HK-2 (cell line): Measurements from ENCODE around the gene CBL.
"Not testable (repeated sequence)": the region's sequence is repeated elsewhere in the genome, so short reads cannot be mapped to it uniquely, and the experiment has no call there.

Experiments used
- DNase-seq: peaks from one replicate; pipeline ENCODE4 v3.0.0-alpha.2; 2018; ENCODE audit not compliant: unreplicated experiment

The CBL gene

GRCh38 chr11:119210050-119210449 lies 3.9 kb downstream of the CBL start:
- DNase-seq, result no peak

GRCh38 chr11:119218141-119218878 lies 12.2 kb downstream of the CBL start:
- DNase-seq, result no peak

DNA sequence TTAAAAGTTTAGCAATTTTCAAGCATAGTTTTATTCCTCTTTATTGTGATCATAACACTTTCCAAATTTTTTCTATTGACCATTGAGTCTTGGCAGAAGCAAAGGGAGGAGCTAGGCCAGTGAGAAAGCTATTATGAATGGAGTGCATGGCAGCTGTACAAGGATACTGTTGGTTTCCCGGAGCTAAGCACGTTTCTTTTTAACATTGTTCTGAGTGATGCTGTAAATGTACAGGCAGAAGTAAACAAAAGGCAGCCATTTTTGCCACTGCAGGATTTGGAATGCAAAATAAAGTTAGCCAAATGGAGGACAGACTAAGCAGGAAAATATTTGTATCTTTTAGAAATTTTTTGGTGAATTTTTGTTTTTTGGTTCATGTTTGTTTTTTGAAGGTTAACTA lies 16.2 kb downstream of the CBL start:
- DNase-seq, result no peak

GRCh38 chr11:119222891-119223290 lies 16.8 kb downstream of the CBL start:
- no peak for DNase-seq

- no peak for DNase-seq
Measured at GRCh38 chr11:119223856-119224255, 17.7 kb downstream of the CBL start.

GRCh38 chr11:119228535-119229287 lies 22.6 kb downstream of the CBL start:
- not testable (repeated sequence) for DNase-seq

- DNase-seq, result no peak
Measured at GRCh38 chr11:119229288-119229672, 23.1 kb downstream of the CBL start.

GRCh38 chr11:119229741-119230140 lies 23.6 kb downstream of the CBL start:
- no peak for DNase-seq

GRCh38 chr11:119236490-119236889 lies 30.4 kb downstream of the CBL start:
- no peak for DNase-seq

- no peak for DNase-seq
Measured at GRCh38 chr11:119236891-119237290, 30.8 kb downstream of the CBL start.

DNA sequence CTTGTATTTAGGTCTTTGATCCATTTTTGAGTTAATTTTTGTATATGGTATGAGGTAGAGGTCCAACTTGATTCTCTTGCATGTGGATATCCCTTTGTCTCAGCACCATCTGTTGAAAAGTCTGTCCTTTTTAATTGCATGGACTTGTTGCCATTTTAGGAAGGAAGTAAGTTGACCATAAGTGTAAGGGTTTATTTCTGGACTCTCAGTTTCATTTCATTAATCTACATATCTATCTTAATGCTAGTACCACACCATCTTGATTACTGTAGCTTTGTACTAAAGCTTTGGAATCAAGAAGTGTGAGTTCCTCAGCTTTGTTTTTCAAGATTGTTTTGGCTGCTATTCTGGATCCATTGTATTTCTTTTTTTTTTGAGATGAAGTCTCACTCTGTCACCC lies 31.4 kb downstream of the CBL start:
- DNase-seq, result no peak

GRCh38 chr11:119248750-119249670 lies 42.9 kb downstream of the CBL start:
- DNase-seq, result no peak

DNA sequence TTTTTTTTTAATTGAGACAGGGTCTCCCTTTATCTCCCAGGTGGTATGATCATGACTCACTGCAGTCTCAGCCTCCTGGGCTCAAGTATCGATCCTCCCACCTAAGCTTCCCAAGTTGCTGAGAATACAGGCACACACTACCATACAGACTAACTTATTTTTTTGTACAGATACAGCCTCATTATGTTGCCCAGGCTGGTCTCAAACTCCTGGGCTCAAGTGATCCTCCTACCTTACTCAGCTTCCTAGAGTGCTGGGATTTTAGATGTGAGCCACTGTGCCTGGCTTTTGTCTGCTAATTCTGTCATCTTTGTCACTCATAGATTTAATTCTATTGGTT lies 43.5 kb downstream of the CBL start:
- no peak for DNase-seq

DNA sequence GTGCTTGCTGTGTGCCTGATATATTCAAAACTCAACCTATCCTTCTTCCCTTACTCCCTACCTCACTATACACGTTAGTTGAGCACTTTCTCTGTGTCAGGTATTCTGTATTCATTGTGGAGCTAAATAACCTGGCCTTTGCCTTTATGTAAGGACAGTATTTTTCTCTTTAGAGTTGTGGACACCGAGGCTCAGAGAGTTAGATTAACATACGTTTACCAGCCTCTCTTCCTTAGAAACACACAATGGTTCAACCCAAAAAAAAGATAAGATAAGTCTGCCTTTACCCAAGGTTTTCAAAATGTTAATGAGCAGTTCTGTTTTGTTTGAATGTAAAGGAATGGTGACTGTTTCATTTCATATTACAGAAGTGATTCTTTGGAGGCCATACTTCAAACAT lies 45.0 kb downstream of the CBL start:
- DNase-seq, result no peak

DNA sequence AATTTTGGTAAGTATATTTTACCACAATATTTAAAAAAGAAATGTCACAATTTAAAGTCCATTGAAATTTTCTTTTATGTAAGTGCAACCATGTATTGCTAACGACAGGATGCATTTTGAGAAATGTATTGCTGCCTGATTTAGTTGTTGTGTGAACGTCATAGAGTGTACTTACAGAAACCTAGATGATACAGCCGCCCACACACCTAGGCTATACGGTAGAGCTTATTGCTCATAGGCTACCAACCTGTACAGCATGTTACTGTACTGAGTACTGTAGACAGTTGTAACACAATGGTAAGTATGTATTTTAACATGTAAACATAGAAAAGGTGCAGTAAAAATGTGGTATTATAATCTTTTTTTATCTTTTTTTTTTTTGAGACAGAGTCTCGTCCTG lies 48.1 kb downstream of the CBL start:
- DNase-seq, result no peak

GRCh38 chr11:119258180-119258579 lies 52.0 kb downstream of the CBL start:
- no peak for DNase-seq

GRCh38 chr11:119258983-119259382 lies 52.8 kb downstream of the CBL start:
- no peak for DNase-seq

GRCh38 chr11:119262668-119263351 lies 56.7 kb downstream of the CBL start:
- DNase-seq, result no peak

DNA sequence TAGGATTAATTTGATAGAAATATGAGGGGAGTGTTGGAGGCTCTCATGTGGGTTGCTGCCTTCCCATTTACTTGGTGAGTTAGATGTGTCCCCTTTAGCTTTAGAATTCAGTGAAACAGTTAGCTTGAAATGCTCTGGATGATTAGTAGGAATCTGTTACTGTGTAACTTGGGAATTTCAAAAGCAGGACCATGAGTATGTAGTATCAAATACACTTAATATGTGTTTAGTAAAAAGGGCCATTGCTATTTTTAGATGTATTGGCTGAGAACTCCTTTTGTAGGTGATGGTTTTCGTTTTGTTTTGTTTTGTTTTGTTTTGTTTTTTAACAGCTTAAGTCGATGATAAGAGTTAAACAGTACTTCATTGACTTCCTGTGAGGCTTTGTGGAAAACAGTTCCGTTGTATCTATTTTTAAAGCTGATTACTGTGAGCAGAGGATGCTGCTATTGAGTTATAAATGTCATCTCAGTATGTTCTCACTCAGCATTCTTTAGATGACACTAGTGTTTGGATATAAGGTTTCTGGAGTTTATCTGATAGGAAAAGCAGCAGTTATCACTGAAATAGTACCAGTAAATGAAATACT lies 57.3 kb downstream of the CBL start:
- DNase-seq, result no peak

- no peak for DNase-seq
Measured at GRCh38 chr11:119266063-119266462, 59.9 kb downstream of the CBL start.

- DNase-seq, result no peak
Measured at GRCh38 chr11:119266517-119267255, 60.5 kb downstream of the CBL start.
